Amniotic stem cell (primary cell): Measurements from ENCODE around the gene GADD45B.
A peak's percentile ranks its signal among the peaks of the same experiment; 100 is the strongest.
"Not testable (repeated sequence)": the region's sequence is repeated elsewhere in the genome, so short reads cannot be mapped to it uniquely, and the experiment has no call there.

ENCODE experiments used
- DNase-seq: peaks from one replicate; lab custom pipeline; 2025; lab: John Stamatoyannopoulos, UW

The GADD45B gene

GRCh38 chr19:2514981-2515518 lies 39.1 kb downstream of the GADD45B start:
- DNase-seq, result no peak

- DNase-seq, result no peak
Measured at GRCh38 chr19:2516727-2517126, 40.8 kb downstream of the GADD45B start.

GRCh38 chr19:2517881-2518601 lies 42.1 kb downstream of the GADD45B start:
- no peak for DNase-seq

- DNase-seq, result not testable (repeated sequence)
Measured at GRCh38 chr19:2518856-2519255, 42.9 kb downstream of the GADD45B start.

GRCh38 chr19:2519482-2519881 lies 43.6 kb downstream of the GADD45B start:
- no peak for DNase-seq

GRCh38 chr19:2523630-2524311 lies 47.8 kb downstream of the GADD45B start:
- peak; percentile 53 for DNase-seq

- no peak for DNase-seq
Measured at GRCh38 chr19:2524361-2524839, 48.5 kb downstream of the GADD45B start.

GRCh38 chr19:2524840-2525723 lies 49.2 kb downstream of the GADD45B start:
- DNase-seq, result no peak

- DNase-seq, result no peak
Measured at GRCh38 chr19:2527171-2527570, 51.2 kb downstream of the GADD45B start.

GRCh38 chr19:2527686-2528085 lies 51.8 kb downstream of the GADD45B start:
- DNase-seq, result no peak
